HG02571 (cell line): Measurements from ENCODE around the gene PDE9A.
"Not testable (repeated sequence)": the region's sequence is repeated elsewhere in the genome, so short reads cannot be mapped to it uniquely, and the experiment has no call there.

Experiments
- ATAC-seq: cut with Tn5 transposase; IDR thresholded peaks from one replicate; pipeline ENCODE4 v1.9.1; 2021; ENCODE audit warnings: mild to moderate bottlenecking, moderate library complexity; ENCODE audit not compliant: unreplicated experiment

PDE9A gene

DNA sequence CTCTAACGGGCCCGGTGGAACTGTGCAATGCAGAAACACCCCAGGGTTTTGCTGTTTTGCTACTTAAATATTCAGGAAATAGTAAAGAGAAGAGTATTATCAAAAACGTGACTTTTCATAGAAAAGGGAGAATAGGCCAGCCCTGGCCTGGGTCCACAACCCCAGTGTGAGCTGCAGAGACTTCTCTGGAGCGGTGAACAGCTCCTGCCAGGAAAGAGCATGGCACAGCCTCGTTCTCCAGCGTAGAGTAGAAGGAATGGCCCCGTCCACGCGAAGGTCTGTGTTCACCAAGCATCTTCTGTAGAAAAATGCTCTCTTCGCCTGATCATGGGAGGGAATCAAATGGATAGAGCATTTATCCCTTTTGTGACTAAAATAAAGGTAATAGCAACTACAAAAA is 51.4 kb downstream of the PDE9A start:
- ATAC-seq = no peak

DNA sequence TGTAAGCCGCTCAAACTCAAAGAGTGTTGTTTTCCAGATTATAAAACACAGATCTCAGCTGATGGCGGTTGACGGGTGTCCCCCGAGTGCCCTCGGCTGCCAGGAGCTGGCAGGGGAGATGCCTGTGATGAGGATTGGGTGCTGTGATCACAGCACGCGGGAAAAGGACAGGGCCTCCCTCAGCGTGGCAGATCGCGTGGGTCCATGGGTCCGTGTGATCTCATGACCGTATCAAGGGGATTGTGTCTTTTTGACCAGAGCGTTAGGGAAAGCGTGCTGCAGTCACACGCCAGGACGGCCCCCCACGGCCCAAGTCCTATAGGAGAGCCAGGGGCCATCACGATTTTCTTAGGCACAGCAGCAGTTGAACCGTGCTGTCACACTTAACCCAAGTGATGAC is 51.9 kb downstream of the PDE9A start:
- no peak for ATAC-seq

DNA sequence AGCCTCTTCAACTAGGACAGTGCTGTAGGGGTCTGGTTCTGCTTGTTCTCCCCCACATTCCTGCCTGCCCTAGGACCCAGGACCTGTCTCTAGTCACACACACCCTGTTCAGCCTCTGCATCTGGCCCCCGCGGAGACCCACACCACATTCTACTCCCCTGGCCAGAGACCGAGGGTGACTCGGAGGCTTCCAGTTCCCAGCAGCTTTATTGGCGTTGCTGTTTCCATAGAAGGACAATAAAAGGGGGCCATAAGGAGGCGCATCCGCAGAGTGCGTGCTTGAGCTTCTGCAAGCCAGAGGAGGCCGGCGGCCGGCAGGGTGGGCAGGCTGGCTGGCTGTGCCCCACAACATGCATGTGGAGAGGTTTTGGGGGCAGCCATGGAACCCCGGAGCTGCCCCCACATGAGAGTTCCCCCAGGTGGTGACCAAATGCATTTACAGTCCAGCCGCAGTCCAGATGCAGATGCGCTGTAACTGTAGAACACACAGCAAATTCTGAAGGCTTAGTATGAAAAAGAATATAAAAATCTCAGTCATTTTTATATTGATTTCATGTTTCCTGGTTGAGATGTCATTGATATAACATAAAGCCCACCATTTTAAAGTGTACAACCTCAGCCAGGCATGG is 52.4 kb downstream of the PDE9A start:
- ATAC-seq = no peak

DNA sequence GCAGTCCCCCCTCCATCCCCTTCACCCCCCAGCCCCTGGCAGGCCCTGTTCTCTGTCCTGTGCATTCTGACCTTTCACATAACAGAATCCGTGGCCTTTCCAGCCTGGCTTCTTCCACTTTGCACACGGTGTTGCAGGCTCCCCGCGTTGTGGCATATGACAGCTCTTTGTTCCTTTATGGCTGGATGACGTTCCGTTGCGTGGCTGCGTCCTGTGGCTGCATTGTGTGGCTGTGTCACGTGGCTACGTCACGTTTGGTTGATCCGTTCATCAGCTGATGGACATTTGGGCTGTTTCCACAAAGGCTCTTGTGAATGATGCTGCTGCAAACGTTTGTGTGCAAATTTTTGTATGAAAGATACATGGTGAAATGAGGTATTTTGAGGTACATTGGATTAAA is 53.3 kb downstream of the PDE9A start:
- ATAC-seq = no peak

DNA sequence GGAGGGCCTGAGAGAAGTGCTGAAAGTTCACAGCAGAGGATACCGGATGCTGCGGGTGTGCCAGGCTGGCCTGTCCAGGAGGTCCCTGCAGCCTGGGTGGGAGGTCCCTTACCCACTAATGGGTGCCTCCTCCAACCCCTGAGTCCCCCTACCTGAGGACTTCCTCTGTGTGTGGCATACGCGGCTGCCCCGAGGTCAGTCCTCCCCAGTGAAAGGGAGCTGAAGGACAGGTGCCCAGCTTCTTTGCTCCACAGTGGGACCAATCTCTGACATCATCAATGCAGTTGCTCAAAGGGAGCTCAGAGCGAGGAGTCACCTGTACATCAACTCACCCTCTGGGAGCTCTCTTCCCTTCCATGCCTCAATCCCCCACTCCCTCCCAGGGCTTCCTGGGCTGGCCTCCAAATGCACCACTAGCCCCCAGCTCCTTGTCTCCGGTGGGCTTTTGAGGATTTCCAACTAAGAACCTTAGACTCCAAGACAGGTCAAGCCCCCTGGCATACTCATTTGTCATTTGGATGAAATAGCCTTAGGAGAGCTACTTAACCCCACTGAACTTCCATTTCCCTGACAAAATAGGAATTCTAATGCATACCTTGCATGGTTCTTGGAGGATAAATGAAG is 53.9 kb downstream of the PDE9A start:
- no peak for ATAC-seq

DNA sequence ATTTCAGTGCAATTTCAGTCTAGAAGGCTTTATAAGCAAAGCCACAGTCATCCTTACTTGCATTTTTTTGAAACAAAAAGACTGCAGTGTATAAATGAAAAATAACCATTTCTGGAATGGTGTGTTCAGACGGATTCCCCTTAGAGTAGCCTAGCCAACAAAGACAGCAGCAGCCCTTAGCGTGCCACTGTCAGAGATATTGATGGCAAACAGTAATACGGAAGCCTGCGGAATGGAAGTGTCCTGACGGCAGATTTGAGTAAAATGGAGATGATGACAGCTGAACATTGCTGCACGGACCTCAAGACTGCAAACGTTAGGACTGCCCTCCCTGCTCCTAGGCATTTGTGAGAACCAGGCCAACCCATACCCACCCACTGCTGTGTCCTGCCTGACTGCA is 54.7 kb downstream of the PDE9A start:
- ATAC-seq = no peak

DNA sequence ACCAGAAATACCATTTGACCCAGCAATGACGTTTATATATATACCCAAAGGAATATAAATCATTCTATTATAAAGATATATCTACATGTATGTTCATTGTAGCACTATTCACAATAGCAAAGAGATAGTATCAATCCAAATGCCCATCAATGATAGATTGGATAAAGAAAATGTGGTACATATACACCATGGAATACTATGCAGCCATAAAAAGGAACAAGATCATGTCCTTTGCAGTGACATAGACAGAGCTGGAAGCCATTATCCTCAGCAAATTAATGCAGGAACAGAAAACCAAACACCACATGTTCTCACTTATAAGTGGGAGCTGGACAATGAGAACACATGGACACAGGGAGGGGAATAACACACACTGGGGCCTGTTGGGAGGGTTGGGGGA is 55.5 kb downstream of the PDE9A start:
- ATAC-seq = not testable (repeated sequence)

DNA sequence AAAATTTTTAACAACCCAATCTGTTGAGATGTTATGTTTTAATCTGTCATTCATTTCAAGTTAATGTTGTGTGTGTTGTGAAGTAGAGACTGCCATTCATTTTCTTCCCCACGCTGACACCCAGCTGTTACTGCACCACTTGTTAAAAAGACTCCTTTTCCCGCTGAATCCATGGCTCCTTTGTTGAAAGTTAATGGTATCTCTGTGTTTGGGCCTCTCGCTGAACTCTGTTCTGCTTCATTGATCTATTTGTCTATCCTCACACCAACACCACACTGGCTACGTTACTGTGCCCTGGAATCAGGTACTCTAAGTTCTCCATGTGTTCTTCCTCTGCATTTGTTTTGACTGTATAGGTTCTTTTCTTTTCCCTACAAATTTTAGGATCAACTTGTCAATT is 58.2 kb downstream of the PDE9A start:
- ATAC-seq = no peak

DNA sequence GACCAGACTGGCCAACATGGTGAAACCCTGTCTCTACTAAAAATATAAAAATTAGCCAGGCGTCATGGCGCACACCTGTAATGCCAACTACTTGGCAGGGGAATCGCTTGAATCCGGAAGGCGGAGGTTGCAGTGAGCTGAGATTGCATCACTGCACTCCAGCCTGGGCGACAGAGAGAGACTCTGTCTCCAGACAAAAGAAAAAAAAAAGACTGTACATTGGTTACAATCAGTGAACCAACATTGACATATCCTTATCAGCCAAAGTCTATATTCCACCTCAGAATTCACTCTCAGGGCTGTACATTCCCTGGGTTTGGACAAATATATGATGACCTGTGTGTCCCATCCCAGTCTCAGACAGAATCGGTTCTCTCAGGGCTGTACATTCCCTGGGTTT is 62.0 kb downstream of the PDE9A start:
- not testable (repeated sequence) for ATAC-seq

DNA sequence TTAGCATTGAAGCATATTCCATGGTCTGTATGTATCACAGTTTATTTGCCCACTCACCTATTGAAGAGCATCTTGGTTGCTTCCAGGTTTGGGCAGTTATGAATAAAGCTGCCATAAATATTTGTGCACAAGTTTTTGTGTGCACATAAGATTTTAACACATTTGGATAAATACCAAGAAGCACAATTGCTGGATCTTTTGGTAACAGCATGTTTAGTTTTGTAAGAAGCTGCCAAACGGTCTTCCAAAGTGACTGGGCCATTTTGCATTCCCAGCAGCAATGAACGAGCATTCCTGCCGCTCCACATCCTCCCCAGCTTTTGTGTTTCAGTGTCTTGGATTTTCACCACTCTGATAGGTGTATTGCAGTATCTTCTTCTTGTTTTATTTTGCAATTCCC is 62.7 kb downstream of the PDE9A start:
- ATAC-seq = no peak

DNA sequence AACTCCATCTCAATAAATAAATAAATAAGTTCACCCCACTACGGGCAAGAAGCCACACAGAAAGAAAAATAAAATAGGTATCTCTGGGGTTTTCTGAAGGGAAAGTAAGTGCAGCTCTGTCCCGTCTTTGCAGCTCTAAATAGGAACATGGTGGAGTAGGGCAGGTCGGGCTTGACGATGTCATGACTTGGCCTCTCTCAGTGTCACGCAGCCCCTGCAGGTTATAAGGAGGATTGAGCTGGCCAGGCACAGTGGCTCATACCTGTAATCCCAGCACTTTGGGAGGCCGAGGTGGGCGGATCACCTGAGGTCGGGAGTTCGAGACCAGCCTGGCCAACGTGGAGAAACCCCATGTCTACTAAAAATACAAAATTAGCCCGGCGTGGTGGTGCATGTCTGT is 67.1 kb downstream of the PDE9A start:
- ATAC-seq = not testable (repeated sequence)

DNA sequence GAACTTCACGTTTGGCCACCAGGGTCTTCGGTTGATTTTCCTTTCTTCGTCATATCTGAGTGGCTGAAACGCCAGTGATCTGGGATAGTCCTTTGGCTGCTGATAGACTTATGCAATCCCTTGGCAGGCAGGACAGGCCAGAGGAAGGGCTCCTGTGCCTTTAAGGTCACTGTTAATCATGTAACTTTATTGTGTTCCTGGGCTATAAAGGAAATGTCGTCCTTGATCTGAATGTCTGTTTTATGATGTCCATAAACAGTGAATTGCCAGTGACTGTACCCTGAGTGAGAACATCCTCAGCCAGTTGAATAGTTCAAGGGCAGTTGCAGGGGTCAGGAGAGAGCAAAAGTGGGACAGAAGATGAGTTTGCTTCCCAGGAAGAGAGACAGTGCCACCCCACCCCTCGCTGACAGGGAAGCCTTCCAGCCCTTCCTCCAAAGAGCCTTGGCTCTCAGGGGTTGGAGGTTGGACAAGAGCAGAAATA is 68.0 kb downstream of the PDE9A start:
- no peak for ATAC-seq

DNA sequence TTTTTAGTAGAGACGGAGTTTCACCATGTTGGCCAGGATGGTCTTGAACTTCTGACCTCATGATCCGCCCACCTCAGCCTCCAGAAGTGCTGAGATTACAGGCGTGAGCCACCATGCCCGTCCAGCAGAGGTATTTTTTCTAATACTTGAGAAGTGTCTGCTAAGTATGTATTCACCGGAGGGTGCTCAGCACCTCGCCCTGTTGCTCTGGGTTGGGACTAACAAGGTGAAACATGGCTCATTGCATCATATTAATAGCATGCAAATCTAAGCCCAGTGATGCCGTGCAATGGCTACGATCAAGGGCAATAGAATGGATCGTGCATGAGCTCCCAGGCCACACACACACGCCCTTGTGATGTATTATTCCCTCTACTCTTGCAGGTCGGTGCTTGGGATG is 68.7 kb downstream of the PDE9A start:
- no peak for ATAC-seq

DNA sequence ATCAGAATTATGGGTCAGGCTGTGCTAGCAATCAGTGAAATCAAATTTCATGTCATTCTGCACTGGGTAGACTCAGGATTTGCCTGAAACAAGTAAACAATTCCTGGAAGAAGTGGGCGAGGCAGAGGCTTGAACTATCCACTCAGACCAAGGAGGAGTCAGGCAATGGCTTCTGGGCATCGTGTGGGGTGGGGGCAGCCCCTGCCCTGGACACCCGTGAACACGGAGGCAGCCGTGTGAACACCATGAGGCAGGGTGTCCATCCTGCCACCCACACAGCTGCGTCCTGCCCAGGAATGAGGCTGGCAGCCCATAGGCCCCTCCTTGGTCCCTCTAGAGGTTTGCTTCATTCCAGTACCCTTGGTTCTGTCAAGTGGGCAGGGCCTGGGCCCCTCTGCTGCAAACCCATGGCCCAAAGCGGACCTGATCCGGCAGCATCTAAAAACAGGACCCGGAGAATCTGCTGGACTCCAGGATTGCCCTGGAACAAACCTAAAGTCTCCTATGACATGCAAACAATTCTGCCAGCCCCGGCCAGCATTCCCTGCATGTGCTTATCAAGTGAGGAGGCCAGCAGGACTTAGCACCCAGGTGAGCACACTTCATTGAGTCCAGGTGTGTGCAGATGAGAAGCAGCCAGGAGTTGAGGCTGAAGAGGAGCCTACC is 69.5 kb downstream of the PDE9A start:
- ATAC-seq = no peak

DNA sequence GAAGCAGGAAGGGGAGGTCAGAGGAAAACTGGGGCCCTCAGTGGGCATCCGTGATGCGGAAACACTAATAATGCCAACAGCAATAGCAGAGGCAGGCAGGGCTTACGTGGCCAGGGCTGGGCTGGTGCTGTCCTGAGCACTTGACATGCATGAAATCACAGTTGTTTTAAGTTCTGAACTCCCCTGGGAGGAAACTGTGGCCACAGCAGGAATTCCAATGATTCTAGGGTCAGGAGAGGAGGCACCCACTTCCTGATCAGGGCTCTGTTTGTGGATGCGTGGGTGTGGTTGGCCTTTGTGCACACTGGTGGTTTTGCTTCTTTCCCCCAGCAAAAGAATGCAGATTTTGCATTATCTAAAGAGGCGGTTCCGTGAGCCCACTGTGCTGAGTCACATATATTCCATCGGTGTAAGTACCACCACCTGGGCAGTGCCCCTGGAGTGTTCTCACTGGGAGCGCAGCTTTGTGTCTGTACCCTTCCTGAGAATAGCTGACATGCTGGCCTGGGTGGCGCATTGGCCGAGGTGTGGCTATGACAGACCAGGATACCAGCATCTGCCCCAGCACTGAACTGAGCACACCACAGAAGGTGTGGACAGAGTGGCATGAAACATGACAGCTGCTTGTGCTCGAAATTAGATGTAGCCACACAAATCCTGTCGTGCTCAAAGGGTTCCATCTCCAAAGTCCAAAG is 71.0 kb downstream of the PDE9A start:
- ATAC-seq = no peak

DNA sequence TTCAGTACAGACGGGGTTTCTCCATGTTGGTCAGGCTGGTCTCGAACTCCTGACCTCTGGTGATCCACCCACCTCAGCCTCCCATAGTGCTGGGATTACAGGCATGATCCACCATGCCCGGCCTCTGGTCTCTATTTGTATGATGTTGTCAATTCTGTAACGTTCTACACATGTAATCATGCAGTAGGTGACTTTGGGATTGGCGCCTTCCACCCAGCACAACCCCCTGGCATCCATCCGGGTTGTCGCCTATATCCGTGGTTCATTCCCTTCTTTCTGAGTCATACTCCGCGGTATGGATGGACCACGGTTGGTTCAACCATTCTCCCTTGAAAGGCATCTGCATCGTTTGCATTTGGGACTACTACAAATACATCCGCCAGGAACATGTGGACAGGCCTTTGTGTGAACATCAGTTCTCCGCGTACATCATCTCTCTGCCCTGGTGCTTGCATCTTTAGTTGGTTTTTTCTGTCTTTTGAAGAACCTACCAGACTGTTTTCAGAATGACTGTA is 72.1 kb downstream of the PDE9A start:
- ATAC-seq = no peak

DNA sequence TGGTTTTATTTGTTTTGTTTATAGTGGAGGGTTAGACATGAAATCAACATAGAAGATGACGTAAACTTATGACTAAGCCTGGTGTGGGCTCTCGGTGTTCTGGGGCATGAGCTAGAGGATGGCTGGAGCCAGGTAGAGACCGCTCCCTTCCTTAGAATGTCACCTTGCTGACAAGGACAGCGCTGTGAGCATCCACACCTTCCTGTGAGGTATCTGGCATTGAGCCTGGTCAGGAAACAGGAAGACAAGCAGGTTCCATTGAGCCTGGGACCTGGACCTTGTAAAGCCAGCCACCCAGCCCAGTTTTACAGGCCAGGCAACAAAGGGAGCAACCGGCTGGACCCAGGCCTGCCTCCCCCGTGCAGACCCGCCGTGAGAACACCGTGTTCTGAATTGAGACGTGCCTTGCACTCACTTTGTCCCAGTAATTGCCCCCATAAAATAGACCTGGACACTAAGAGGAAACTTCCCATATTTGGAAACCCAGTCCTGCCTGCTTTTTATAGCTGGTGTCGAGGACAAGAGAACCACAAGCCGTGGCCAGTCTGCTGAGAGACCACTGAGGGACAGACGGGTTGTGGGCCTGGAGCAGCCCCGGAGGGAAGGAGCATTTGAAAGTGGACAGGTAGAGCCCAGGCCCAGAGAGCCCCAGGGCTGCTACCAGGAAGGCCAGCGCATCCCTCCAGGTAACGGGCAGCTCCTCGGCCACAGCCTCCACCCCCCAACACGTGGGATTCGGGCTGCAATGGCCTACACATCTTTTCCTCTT is 78.0 kb downstream of the PDE9A start:
- ATAC-seq = no peak

DNA sequence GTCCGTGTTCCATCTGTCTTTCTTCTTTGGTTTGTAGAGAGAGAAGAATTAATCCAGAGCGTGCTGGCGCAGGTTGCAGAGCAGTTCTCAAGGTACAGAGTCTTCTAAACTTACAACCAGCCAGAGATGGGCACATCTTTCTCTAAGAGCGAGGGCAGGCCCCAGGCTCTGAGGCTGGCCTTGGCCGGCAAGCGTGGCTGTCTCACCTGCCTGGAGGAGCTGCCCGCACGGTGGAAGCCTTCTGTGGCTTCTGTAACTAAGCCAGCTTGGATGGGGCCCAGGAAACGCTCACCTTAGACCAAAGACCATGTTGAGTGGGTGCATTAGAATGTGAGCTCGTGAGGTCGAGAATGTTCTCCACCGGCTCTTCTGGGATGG is 78.6 kb downstream of the PDE9A start:
- ATAC-seq = no peak

DNA sequence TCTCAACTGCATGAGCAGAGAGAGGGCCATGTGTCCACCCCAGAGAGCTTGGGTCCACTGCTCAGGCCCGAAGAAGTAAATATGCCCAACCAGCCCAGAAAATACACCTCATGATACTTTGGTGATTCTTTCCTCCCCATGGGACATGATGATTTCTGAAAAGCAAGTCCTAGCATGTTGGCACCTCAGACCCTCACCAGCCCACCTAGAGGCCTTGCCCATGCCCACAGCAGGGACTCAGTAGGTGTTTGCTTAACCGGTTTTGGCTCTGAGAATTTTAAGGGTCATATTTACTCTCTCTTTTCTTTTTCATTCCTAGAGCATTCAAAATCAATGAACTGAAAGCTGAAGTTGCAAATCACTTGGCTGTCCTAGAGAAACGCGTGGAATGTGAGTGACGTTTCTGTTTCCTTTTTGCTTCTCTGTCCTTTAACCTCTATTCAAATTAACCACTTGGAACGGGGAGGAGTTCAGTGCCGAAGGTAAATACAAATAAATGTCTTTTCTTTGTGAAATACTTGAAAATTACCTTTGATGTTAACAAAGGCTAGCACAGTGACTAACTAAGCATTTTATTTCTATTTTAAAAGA is 79.7 kb downstream of the PDE9A start:
- no peak for ATAC-seq

DNA sequence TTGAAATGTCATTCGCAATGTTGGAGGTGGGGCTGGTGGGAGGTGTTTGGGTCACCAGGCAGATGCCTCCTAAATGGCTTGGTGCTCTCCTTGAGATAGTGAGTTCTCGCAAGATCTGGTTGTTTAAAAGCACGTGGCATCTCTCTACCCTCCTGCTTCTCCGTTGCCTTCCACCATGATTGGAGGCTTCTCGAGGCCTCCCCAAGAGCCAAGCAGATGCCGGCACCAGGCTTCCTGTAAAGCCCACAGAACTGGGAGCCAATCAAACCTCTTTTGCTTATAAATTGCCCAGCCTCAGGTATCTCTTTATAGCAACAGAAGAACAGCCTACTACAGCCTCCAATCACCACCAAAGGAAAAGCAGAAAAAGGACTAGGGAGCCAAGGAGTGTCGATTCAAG is 80.5 kb downstream of the PDE9A start:
- no peak for ATAC-seq
